Endothelial cell of umbilical vein (primary cell): ENCODE data around the gene PLPP2. TPM values are rescaled to one million over a fixed set of nuclear protein-coding genes. Genes with fewer than 3 reads are reported as not detected.

Experiments used
- BruUV-seq: library from RNA; stranded (reverse); fragments of 400-500 nt; replicated peaks from 2 replicates; lab custom pipeline; 2021; lab: Mats Ljungman, UMichigan
- CTCF ChIA-PET: fragments of 300-600, 350-600 bp; sonication (Branson Sonifier 250); formaldehyde crosslinking; loops from one replicate; lab custom pipeline; 2021; ENCODE audit warnings: antibody characterized with exemption, inconsistent platforms; lab: Charles Lee
- POLR2A ChIA-PET: fragments of 300-600, 350-600 bp; sonication (Branson Sonifier 250); formaldehyde crosslinking; loops from one replicate; lab custom pipeline; 2021; ENCODE audit warnings: antibody characterized with exemption, inconsistent platforms; lab: Charles Lee
- DNase-seq: peaks from one replicate; pipeline ENCODE4 v3.0.0-alpha.2; 2011; ENCODE audit warnings: low read depth, low spot score
- FAIRE-seq: peaks from 2 replicates; lab custom pipeline; 2011; peaks lifted over from hg19 to GRCh38; lab: Jason Lieb, UNC
- H2AFZ ChIP-seq: 2 replicates; pipeline ENCODE4 v1.6.0; 2012; ENCODE audit warnings: low read depth, low read length, control low read depth, inconsistent platforms
- H3K27ac ChIP-seq: 2 replicates; pipeline ENCODE4 v1.5.1; 2011; ENCODE audit warnings: low read depth, mild to moderate bottlenecking, control low read depth, low read length, moderate library complexity; ENCODE audit not compliant: insufficient read depth
- H3K27me3 ChIP-seq, 2 experiments: 2 replicates each; pipeline versions ENCODE4 v1.6.0 to v1.6.1; 2011; ENCODE audit warnings: low read length in 2 of 2, mixed read lengths in 1 of 2; ENCODE audit not compliant: control insufficient read depth in 2 of 2, insufficient read depth in 2 of 2
- H3K36me3 ChIP-seq, 2 experiments: 2 replicates in 1 of 2; 3 replicates in 1 of 2; pipeline ENCODE4 v1.5.1; 2011; ENCODE audit warnings: low read length in 2 of 2, mild to moderate bottlenecking in 1 of 2, moderate library complexity in 1 of 2; ENCODE audit not compliant: control insufficient read depth in 2 of 2, insufficient read depth in 2 of 2; ENCODE audit errors: extremely low read depth in 1 of 2
- H3K4me1 ChIP-seq: 3 replicates; pipeline ENCODE4 v1.5.1; 2011; ENCODE audit warnings: mild to moderate bottlenecking, low read length; ENCODE audit not compliant: control insufficient read depth, insufficient read depth; ENCODE audit errors: extremely low read depth
- H3K4me2 ChIP-seq: 2 replicates; pipeline ENCODE4 v1.6.1; 2011; ENCODE audit warnings: low read length, control low read depth, mixed read lengths; ENCODE audit not compliant: insufficient read depth
- H3K4me3 ChIP-seq, 3 experiments: fragments of 200-600 bp in 1 of 3; sonication (generic), shearing (Covaris generic) in 1 of 3; replicated peaks in 1 of 3; 2 replicates each; pipeline ENCODE4 v1.5.1; 2011 to 2016; ENCODE audit warnings: control low read depth in 3 of 3, low read length in 3 of 3, mild to moderate bottlenecking in 2 of 3, inconsistent platforms in 1 of 3, low read depth in 1 of 3, moderate library complexity in 1 of 3; ENCODE audit not compliant: insufficient read depth in 1 of 3
- H3K79me2 ChIP-seq: 2 replicates; pipeline ENCODE4 v1.6.0; 2012; ENCODE audit warnings: low read length, inconsistent platforms; ENCODE audit not compliant: control insufficient read depth, insufficient read depth
- H3K9ac ChIP-seq: replicated peaks from 2 replicates; pipeline ENCODE3; 2011; ENCODE audit warnings: low read length, control low read depth; ENCODE audit not compliant: insufficient read depth; ENCODE audit errors: extremely low read depth
- H3K9me1 ChIP-seq: replicated peaks from 3 replicates; pipeline ENCODE4 v1.6.0; 2011; ENCODE audit warnings: mild to moderate bottlenecking, low read length; ENCODE audit not compliant: control insufficient read depth, insufficient read depth; ENCODE audit errors: extremely low read depth
- H3K9me3 ChIP-seq: replicated peaks from 2 replicates; pipeline ENCODE4 v1.5.1; 2012; ENCODE audit warnings: low read length, inconsistent platforms; ENCODE audit not compliant: control insufficient read depth, insufficient read depth
- H4K20me1 ChIP-seq: replicated peaks from 2 replicates; pipeline ENCODE3; 2011; ENCODE audit warnings: mild to moderate bottlenecking, low read length; ENCODE audit not compliant: control insufficient read depth, insufficient read depth; ENCODE audit errors: extremely low read depth
- CTCF ChIP-seq, 2 donors: IDR thresholded peaks; 1 replicate in 1 of 2; 2 replicates in 1 of 2; pipeline ENCODE4 v1.5.1; 2011; ENCODE audit warnings: low read length in 2 of 2, mild to moderate bottlenecking in 2 of 2, moderate library complexity in 2 of 2, control low read depth in 1 of 2, inconsistent platforms in 1 of 2, low read depth in 1 of 2; ENCODE audit not compliant: insufficient read depth in 1 of 2; ENCODE audit errors: extremely low read depth in 1 of 2
- EZH2 ChIP-seq: IDR thresholded peaks from 2 replicates; pipeline ENCODE4 v1.6.1; 2012; ENCODE audit warnings: borderline replicate concordance, low read depth, mild to moderate bottlenecking, moderate library complexity, low read length, inconsistent platforms; ENCODE audit not compliant: severe bottlenecking
- FOS ChIP-seq: IDR thresholded peaks from 2 replicates; pipeline ENCODE4 v1.6.1; 2011; ENCODE audit warnings: mild to moderate bottlenecking, low read length, moderate library complexity, borderline replicate concordance; ENCODE audit not compliant: insufficient read depth
- GATA2 ChIP-seq: IDR thresholded peaks from 2 replicates; pipeline ENCODE4 v1.7.0; 2011; ENCODE audit warnings: low read depth, mild to moderate bottlenecking, moderate library complexity, mixed read lengths, low read length; ENCODE audit not compliant: insufficient read length, insufficient read depth
- JUN ChIP-seq: IDR thresholded peaks from 2 replicates; pipeline ENCODE4 v1.6.1; 2011; ENCODE audit warnings: borderline replicate concordance, low read depth; ENCODE audit not compliant: insufficient read length, insufficient read depth
- MAX ChIP-seq: IDR thresholded peaks from 2 replicates; pipeline ENCODE4 v1.6.1; 2011; ENCODE audit not compliant: insufficient read depth, insufficient read length
- MYC ChIP-seq: IDR thresholded peaks from one replicate; pipeline ENCODE4 v1.6.1; 2011; ENCODE audit warnings: mild to moderate bottlenecking, low read depth, low read length
- POLR2A ChIP-seq: IDR thresholded peaks from 2 replicates; pipeline ENCODE4 v1.6.1; 2012; ENCODE audit warnings: low read depth, mild to moderate bottlenecking, control low read depth, low read length
- POLR2AphosphoS5 ChIP-seq: IDR thresholded peaks from 2 replicates; pipeline ENCODE4 v1.6.1; 2012; ENCODE audit warnings: low read depth, mild to moderate bottlenecking, control low read depth, low read length, moderate library complexity; ENCODE audit not compliant: insufficient read depth
- dilution Hi-C: fragments of 300-500 bp; cut with MboI; formaldehyde crosslinking; loops from one replicate; pipeline ENCODE4 v1.15.0; 2019; ENCODE audit warnings: low sequenced_read_pairs; ENCODE audit not compliant: extremely low pct_ligation_motif_present
- intact Hi-C: fragments of 100-400 bp; cut with micrococcal nuclease; formaldehyde crosslinking; loops from one replicate; pipeline ENCODE4 v1.10.0; 2022
- polyA plus RNA-seq, 4 experiments: library from polyadenylated mRNA; depleted of rRNA in 3 of 4; stranded (reverse) in 3 of 4; unstranded in 1 of 4; fragments of >200 nt; gene quantifications; 2 replicates each; pipeline versions ENCODE4 v1.2.1 to v1.2.3, GENCODE V29; 2011 to 2012; ENCODE audit warnings: missing spikeins in 1 of 4
- total RNA-seq: library from RNA; stranded (reverse); gene quantifications from 2 replicates; pipeline ENCODE4 v1.2.3, GENCODE V29; 2021

PLPP2 gene
- total and polyA plus RNA-seq, 2 donors (not counting 3 experiments of a cell fraction or from before 2014, with no cell fraction given) = 27.9 to 34.3 TPM

GRCh38 chr19:282501-282900, 8.7 kb downstream of the PLPP2 start:
- Histone ChIP-seq H3K4me1 (no peaks in the 10 kb centered on the region), H3K36me3 (no peaks in the 10 kb centered on the region), H3K4me2 (no peak overlapping the region), H3K79me2 (no peaks in the 10 kb centered on the region), H4K20me1 (no peaks in the 10 kb centered on the region), H3K4me3 (no peak overlapping the region), H3K9me3 (no peaks in the 10 kb centered on the region), H3K27ac (no peak overlapping the region), H3K27me3 (no peaks in the 10 kb centered on the region), H3K9me1 (no peaks in the 10 kb centered on the region), H3K9ac (no peak overlapping the region), H2AFZ (no peak overlapping the region)
- no TSS peak for BruUV-seq
- intact Hi-C loops = no loop called here
- DNase-seq (no peak), FAIRE-seq (no peak)
- CTCF ChIA-PET = no interaction called here
- POLR2A ChIA-PET = no interaction called here
- dilution Hi-C loops = no loop called here
- TF ChIP-seq POLR2AphosphoS5 = no peak
- no peak for TF ChIP-seq CTCF (IDR thresholded peaks at IDR 0.05; ENCODE audit: extremely low read depth in 1 of 2, insufficient read depth in 1 of 2, low read depth in 1 of 2, low read length in 2 of 2)
- no peak for TF ChIP-seq EZH2
- no peak for TF ChIP-seq FOS
- no peak for TF ChIP-seq MYC
- no peak for TF ChIP-seq JUN
- TF ChIP-seq GATA2 = no peak
- no peak for TF ChIP-seq POLR2A
- TF ChIP-seq MAX = no peak
